DOHH2 (cell line): ENCODE data around the gene ARX.

ENCODE experiments used
- H3F3A ChIP-seq: fragments of 200-600 bp; sonication (generic), shearing (Covaris generic); 2 replicates; pipeline ENCODE4 v1.6.0; 2016; ENCODE audit warnings: antibody characterized with exemption, mild to moderate bottlenecking; ENCODE audit not compliant: control insufficient read depth, insufficient read depth
- H3K27ac ChIP-seq: fragments of 200-600 bp; sonication (generic); 2 replicates; pipeline ENCODE4 v1.5.1; 2014; ENCODE audit warnings: low read depth, mild to moderate bottlenecking, low read length, moderate library complexity
- H3K27me3 ChIP-seq: fragments of 200-600 bp; sonication (generic); 2 replicates; pipeline ENCODE4 v1.6.1; 2014; ENCODE audit warnings: mild to moderate bottlenecking, low read length, mixed read lengths; ENCODE audit not compliant: control insufficient read depth
- H3K36me3 ChIP-seq: fragments of 200-600 bp; sonication (generic); 2 replicates; pipeline ENCODE4 v1.6.1; 2014; ENCODE audit warnings: mild to moderate bottlenecking, low read length, moderate library complexity, mixed read lengths; ENCODE audit not compliant: control insufficient read depth
- H3K4me1 ChIP-seq: fragments of 200-600 bp; sonication (generic); 2 replicates; pipeline ENCODE4 v1.6.1; 2014; ENCODE audit warnings: mild to moderate bottlenecking, low read length, mixed read lengths; ENCODE audit not compliant: control insufficient read depth
- H3K4me2 ChIP-seq: fragments of 200-600 bp; sonication (generic); 2 replicates; pipeline ENCODE4 v1.6.0; 2014; ENCODE audit warnings: mild to moderate bottlenecking, low read length, moderate library complexity
- H3K4me3 ChIP-seq: fragments of 200-600 bp; sonication (generic); 2 replicates; pipeline ENCODE4 v1.5.1; 2014; ENCODE audit warnings: mild to moderate bottlenecking, low read length, mixed read lengths
- H3K79me2 ChIP-seq: fragments of 200-600 bp; sonication (generic); 2 replicates; pipeline ENCODE4 v1.6.1; 2014; ENCODE audit warnings: mild to moderate bottlenecking, low read length, mixed read lengths; ENCODE audit not compliant: control insufficient read depth
- H3K9me2 ChIP-seq: fragments of 200-600 bp; sonication (generic); replicated peaks from 2 replicates; pipeline ENCODE4 v1.6.1; 2014; ENCODE audit warnings: mild to moderate bottlenecking, low read length, mixed read lengths; ENCODE audit not compliant: control insufficient read depth
- H3K9me3 ChIP-seq: fragments of 200-600 bp; sonication (generic); 2 replicates; pipeline ENCODE4 v1.6.1; 2014; ENCODE audit warnings: antibody characterized with exemption, low read length, mixed read lengths; ENCODE audit not compliant: control insufficient read depth, insufficient read depth
- H4K20me1 ChIP-seq: fragments of 200-600 bp; sonication (generic); 2 replicates; pipeline ENCODE4 v1.6.0; 2014; ENCODE audit warnings: low read depth, mild to moderate bottlenecking, antibody characterized with exemption, low read length, moderate library complexity; ENCODE audit not compliant: control insufficient read depth, insufficient read depth
- CTCF ChIP-seq: fragments of 200-600 bp; sonication (generic); IDR thresholded peaks from one replicate; pipeline ENCODE4 v1.5.1; 2014; ENCODE audit warnings: antibody characterized with exemption, mild to moderate bottlenecking, low read depth, low read length; ENCODE audit not compliant: poor library complexity, severe bottlenecking
- EZH2phosphoT487 ChIP-seq: fragments of 200-600 bp; sonication (generic); IDR thresholded peaks from 2 replicates; pipeline ENCODE4 v1.6.1; 2017; ENCODE audit warnings: borderline replicate concordance, mild to moderate bottlenecking, antibody characterized with exemption, low read length, moderate library complexity, mixed read lengths

The ARX gene

GRCh38 chrX:25022499-25023325, 6.9 kb upstream of the ARX start:
- no peak overlapping the region for H3K27ac ChIP-seq
- H3K36me3 ChIP-seq = no peaks in the 10 kb centered on the region
- H3K4me3 ChIP-seq = no peak overlapping the region
- H3F3A ChIP-seq = no peaks in the 10 kb centered on the region
- H3K27me3 ChIP-seq = peaks cover 31% of the 10 kb centered on the region
- no peaks in the 10 kb centered on the region for H3K4me1 ChIP-seq
- H3K79me2 ChIP-seq = no peaks in the 10 kb centered on the region
- TF ChIP-seq EZH2phosphoT487 (no peak), CTCF (no peak)
- no peaks in the 10 kb centered on the region for H3K9me2 ChIP-seq
- no peak overlapping the region for H3K4me2 ChIP-seq
- H3K9me3 ChIP-seq = no peaks in the 10 kb centered on the region
- no peaks in the 10 kb centered on the region for H4K20me1 ChIP-seq

GRCh38 chrX:25020905-25021449, 5.2 kb upstream of the ARX start:
- peak; percentile 65 for TF ChIP-seq CTCF
- TF ChIP-seq EZH2phosphoT487 = no peak
- no peak overlapping the region for H3K27ac ChIP-seq
- no peaks in the 10 kb centered on the region for H3K4me1 ChIP-seq
- peak overlapping the region; percentile 16; the same call in 1 of the 2 replicates for H3K4me2 ChIP-seq
- H3K4me3 ChIP-seq = no peak overlapping the region
- peaks cover 31% of the 10 kb centered on the region for H3K27me3 ChIP-seq
- H4K20me1 ChIP-seq = no peaks in the 10 kb centered on the region
- H3K9me3 ChIP-seq = no peaks in the 10 kb centered on the region
- H3K36me3 ChIP-seq = no peaks in the 10 kb centered on the region
- no peaks in the 10 kb centered on the region for H3K79me2 ChIP-seq
- H3F3A ChIP-seq = no peaks in the 10 kb centered on the region
- no peaks in the 10 kb centered on the region for H3K9me2 ChIP-seq

DNA sequence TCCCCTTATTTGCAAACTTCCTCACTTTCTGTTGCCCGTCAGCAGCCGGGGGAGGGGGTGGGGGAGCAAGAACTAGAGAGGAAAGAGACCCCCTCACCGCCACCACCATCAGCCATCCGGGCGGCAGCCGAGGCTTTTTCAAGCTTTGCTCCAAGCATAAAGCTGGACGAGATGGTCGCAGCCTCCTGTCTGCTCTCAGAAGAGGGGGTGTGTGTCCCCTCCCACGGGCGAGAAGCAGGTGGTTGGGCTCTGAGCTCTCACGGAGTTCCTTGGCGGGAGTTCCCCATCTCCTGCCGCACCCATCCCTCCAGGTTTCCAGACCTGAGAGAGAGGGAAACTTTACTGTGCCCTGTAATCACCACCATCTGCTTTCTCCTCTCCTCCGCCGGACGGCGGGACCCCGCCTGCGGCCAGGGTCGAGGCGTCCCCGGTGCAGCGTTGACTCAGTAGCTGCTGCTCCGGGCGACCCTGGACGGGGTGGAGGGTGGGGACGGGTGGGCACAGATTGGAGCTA, 4.7 kb upstream of the ARX start:
- no peaks in the 10 kb centered on the region for H3K9me3 ChIP-seq
- no peak for TF ChIP-seq EZH2phosphoT487
- TF ChIP-seq CTCF = no peak
- no peaks in the 10 kb centered on the region for H3K4me1 ChIP-seq
- H3F3A ChIP-seq = no peaks in the 10 kb centered on the region
- H3K36me3 ChIP-seq = no peaks in the 10 kb centered on the region
- H3K27ac ChIP-seq = no peak overlapping the region
- H4K20me1 ChIP-seq = no peaks in the 10 kb centered on the region
- no peak overlapping the region for H3K4me3 ChIP-seq
- no peaks in the 10 kb centered on the region for H3K79me2 ChIP-seq
- H3K27me3 ChIP-seq = peaks cover 31% of the 10 kb centered on the region
- H3K4me2 ChIP-seq = peak overlapping the region; percentile 16; the same call in 1 of the 2 replicates
- H3K9me2 ChIP-seq = no peaks in the 10 kb centered on the region
